Keratinocyte (primary cell): Measurements from ENCODE around the gene ZNF335.

Source experiments
- CTCF ChIP-seq, 3 experiments: IDR thresholded peaks in 1 of 3; conservative IDR thresholded peaks in 1 of 3; optimal IDR thresholded peaks in 1 of 3; 2 replicates in 2 of 3; 3 replicates in 1 of 3; pipeline versions ENCODE3 to v1.5.1; 2011; ENCODE audit warnings: low read length in 3 of 3, mild to moderate bottlenecking in 3 of 3, moderate library complexity in 2 of 3, control low read depth in 1 of 3, inconsistent platforms in 1 of 3; ENCODE audit not compliant: insufficient read depth in 2 of 3; ENCODE audit errors: extremely low read depth in 1 of 3
- EZH2 ChIP-seq: IDR thresholded peaks from one replicate; pipeline ENCODE4 v1.6.1; 2012; ENCODE audit warnings: inconsistent platforms, mild to moderate bottlenecking, low read length, moderate library complexity

GRCh38 chr20:46010491-46011391, 38.7 kb upstream of the ZNF335 start:
- TF ChIP-seq CTCF (optimal IDR thresholded peaks at IDR 0.05 in 1 of 3, IDR thresholded peaks at IDR 0.05 in 1 of 3, conservative IDR thresholded peaks at IDR 0.05 in 1 of 3; ENCODE audit: extremely low read depth in 1 of 3, insufficient read depth in 2 of 3, low read length in 3 of 3) (no peak), EZH2 (peak; percentile 73)
